Measurements from ENCODE around the gene TSPAN1.

- no peak for TF ChIP-seq CTCF (IDR thresholded peaks at IDR 0.05)
- TF ChIP-seq EP300 (IDR thresholded peaks at IDR 0.05), result no peak
- no peak for TF ChIP-seq POLR2AphosphoS5 (IDR thresholded peaks at IDR 0.05)
- no peak for TF ChIP-seq POLR2A (IDR thresholded peaks at IDR 0.05; ENCODE audit: low read depth)
These were observed 44.8 kb upstream of the TSPAN1 start for GRCh38 chr1:46130121-46130520.
